ENCODE measurements around the gene ZNF662.
A peak's percentile ranks its signal among the peaks of the same experiment; 100 is the strongest.

The ZNF662 gene

GRCh38 chr3:42942693-42943092 lies 36.8 kb downstream of the ZNF662 start:
- no peak for DNase-seq

- DNase-seq: no peak
Measured at GRCh38 chr3:42946050-42946449, 40.1 kb downstream of the ZNF662 start.

GRCh38 chr3:42957573-42957972 lies 51.6 kb downstream of the ZNF662 start:
- DNase-seq: no peak

- DNase-seq: no peak
Measured at GRCh38 chr3:42960282-42960681, 54.3 kb downstream of the ZNF662 start.

GRCh38 chr3:42960786-42961185 lies 54.8 kb downstream of the ZNF662 start:
- no peak for DNase-seq

- DNase-seq: peak; percentile 44
Measured at GRCh38 chr3:42961633-42962032, 55.7 kb downstream of the ZNF662 start.

- no peak for DNase-seq
Measured at GRCh38 chr3:42963269-42963668, 57.3 kb downstream of the ZNF662 start.

- DNase-seq: no peak
Measured at GRCh38 chr3:42964266-42964665, 58.3 kb downstream of the ZNF662 start.

All from NCI-H345 (cell line).